SK-N-SH (cell line): ENCODE data around the gene TUT4.

Experiments used
- CTCF ChIP-seq: fragments of 200-600 bp; sonication (generic); IDR thresholded peaks from 2 replicates; pipeline ENCODE4 v1.6.1; 2017; ENCODE audit warnings: antibody characterized with exemption, mild to moderate bottlenecking, moderate library complexity
- MXI1 ChIP-seq: IDR thresholded peaks from 2 replicates; pipeline ENCODE4 v1.6.1; 2012; ENCODE audit warnings: mild to moderate bottlenecking, low read depth, low read length, improper control_type of control experiment

- TF ChIP-seq CTCF (no peak), MXI1 (no peak)
Observed at GRCh38 chr1:52393174-52393573, 159.7 kb downstream of the TUT4 start.
